Measurements from ENCODE around the gene GTF2E1.
"Not testable (repeated sequence)": the region's sequence is repeated elsewhere in the genome, so short reads cannot be mapped to it uniquely, and the experiment has no call there.

The GTF2E1 gene

DNA sequence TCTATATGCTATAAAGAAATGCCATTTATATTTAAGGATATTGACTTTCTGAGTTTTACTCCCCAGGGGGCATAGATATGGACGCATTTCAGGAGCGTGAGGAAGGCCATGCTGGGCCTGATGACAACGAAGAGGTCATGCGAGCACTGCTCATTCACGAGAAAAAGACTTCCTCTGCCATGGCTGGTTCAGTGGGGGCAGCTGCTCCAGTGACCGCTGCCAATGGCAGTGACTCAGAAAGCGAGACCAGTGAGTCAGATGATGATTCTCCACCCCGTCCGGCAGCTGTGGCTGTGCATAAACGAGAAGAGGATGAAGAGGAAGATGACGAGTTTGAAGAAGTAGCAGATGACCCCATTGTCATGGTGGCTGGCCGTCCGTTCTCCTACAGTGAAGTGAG lies 38.4 kb downstream of the GTF2E1 start:
- Histone ChIP-seq H3K9ac (ENCODE audit: low read depth, low read length) (no peak overlapping the region), H3K27me3 (ENCODE audit: control insufficient read depth, insufficient read depth, low read length) (no peaks in the 10 kb centered on the region), H3K36me3 (ENCODE audit: control insufficient read depth, insufficient read depth, low read length) (peaks cover 8% of the 10 kb centered on the region), H3K4me1 (ENCODE audit: control insufficient read depth, insufficient read depth, low read length) (no peaks in the 10 kb centered on the region), H3K4me3 (ENCODE audit: low read depth, low read length) (no peak overlapping the region), H3K9me3 (ENCODE audit: control insufficient read depth, insufficient read depth, low read length) (no peaks in the 10 kb centered on the region)

DNA sequence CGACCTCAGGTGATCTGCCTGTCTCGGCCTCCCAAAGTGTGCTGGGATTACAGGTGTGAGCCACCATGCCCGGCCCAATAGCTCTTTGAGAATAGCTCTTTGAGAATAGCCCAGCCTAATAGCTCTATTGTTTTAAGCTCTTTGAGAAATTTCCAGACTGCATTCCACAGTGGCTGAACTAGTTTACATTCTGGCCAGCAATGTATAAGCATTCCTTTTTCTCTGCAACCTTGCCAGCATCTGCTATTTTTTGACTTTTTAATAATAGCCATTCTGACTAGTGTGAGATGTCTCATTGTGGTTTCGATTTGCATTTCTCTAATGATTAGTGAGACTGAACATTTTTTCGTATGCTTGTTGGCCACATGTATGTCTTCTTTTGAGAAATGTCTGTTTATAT lies 43.3 kb downstream of the GTF2E1 start:
- H3K36me3 ChIP-seq (ENCODE audit: control insufficient read depth, insufficient read depth, low read length); H3K4me3 ChIP-seq (ENCODE audit: low read depth, low read length): not testable (repeated sequence)

DNA sequence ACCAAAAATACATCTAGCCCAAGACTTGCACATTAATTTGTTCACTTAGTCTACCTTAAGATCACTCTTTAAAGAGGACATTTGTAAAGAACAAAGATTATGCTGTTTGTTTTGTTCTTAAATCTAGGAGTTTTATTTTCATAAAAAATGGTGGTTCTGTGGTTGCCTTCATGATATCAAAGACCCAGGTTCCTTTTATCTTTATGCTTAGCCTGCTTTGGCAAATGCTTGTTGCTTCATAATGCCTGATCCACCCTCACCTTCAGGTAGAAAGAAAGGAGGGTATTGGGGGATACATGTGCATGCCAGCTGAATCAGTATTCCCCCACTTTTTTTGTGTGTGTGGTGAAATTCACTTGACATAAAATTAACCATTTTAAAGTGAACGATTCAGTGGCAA lies 48.5 kb downstream of the GTF2E1 start:
- Histone ChIP-seq H3K9me3 (ENCODE audit: control insufficient read depth, insufficient read depth, low read length) (no peaks in the 10 kb centered on the region), H3K9ac (ENCODE audit: low read depth, low read length) (no peak overlapping the region), H3K4me1 (ENCODE audit: control insufficient read depth, insufficient read depth, low read length) (peaks cover 30% of the 10 kb centered on the region), H3K36me3 (ENCODE audit: control insufficient read depth, insufficient read depth, low read length) (no peaks in the 10 kb centered on the region), H3K27me3 (ENCODE audit: control insufficient read depth, insufficient read depth, low read length) (no peaks in the 10 kb centered on the region), H3K4me3 (ENCODE audit: low read depth, low read length) (no peak overlapping the region)

More for the DNA sequence above, 43.3 kb downstream of the GTF2E1 start:
- H3K9ac ChIP-seq (ENCODE audit: low read depth, low read length); H3K9me3 ChIP-seq (ENCODE audit: control insufficient read depth, insufficient read depth, low read length); H3K27me3 ChIP-seq (ENCODE audit: control insufficient read depth, insufficient read depth, low read length); H3K4me1 ChIP-seq (ENCODE audit: control insufficient read depth, insufficient read depth, low read length): not testable (repeated sequence)

DNA sequence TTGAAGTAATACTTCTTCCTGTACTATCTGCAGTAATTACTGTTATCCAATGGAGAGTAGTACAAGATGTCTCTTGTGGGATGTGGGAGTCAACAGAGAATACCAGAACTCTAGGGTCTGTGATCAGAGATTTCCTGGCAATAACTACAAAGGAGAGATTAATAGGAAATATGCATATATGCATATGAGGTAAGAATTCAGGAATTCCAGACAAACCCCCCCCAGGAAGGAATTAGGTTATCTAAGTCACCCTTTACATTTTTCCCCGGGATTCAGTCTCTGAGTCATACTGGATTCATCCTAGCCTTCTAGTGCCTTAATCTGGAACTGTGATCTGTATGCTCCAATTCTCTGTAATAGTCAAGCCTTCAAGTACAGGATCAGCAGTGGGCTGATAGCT lies 49.4 kb downstream of the GTF2E1 start:
- H3K36me3 ChIP-seq (ENCODE audit: control insufficient read depth, insufficient read depth, low read length), result no peaks in the 10 kb centered on the region
- H3K9me3 ChIP-seq (ENCODE audit: control insufficient read depth, insufficient read depth, low read length), result no peaks in the 10 kb centered on the region
- H3K4me3 ChIP-seq (ENCODE audit: low read depth, low read length), result no peak overlapping the region
- no peaks in the 10 kb centered on the region for H3K27me3 ChIP-seq (ENCODE audit: control insufficient read depth, insufficient read depth, low read length)
- peaks cover 32% of the 10 kb centered on the region for H3K4me1 ChIP-seq (ENCODE audit: control insufficient read depth, insufficient read depth, low read length)
- no peak overlapping the region for H3K9ac ChIP-seq (ENCODE audit: low read depth, low read length)

DNA sequence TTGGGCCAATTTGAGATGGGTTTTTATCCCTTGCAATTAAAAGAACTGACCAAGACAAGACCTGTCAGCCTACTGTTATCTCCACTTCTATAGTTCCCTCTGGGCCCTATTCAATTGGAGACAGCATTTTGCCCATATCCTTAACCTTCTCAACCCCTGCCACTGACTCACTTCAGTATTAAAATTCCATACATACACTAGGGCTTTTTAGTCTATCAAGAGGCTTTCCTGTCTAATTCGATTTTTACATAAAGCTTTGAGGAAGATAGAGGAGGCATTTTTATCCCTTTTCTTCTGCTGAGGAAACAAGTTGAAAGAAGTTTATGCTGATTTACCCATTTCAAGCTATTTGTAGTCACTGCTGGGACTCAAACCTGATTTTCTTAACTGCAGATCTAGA lies 51.1 kb downstream of the GTF2E1 start:
- H3K36me3 ChIP-seq (ENCODE audit: control insufficient read depth, insufficient read depth, low read length), result no peaks in the 10 kb centered on the region
- H3K4me1 ChIP-seq (ENCODE audit: control insufficient read depth, insufficient read depth, low read length), result peaks cover 43% of the 10 kb centered on the region
- no peaks in the 10 kb centered on the region for H3K27me3 ChIP-seq (ENCODE audit: control insufficient read depth, insufficient read depth, low read length)
- H3K9ac ChIP-seq (ENCODE audit: low read depth, low read length), result no peak overlapping the region
- H3K9me3 ChIP-seq (ENCODE audit: control insufficient read depth, insufficient read depth, low read length), result no peaks in the 10 kb centered on the region
- H3K4me3 ChIP-seq (ENCODE audit: low read depth, low read length), result no peak overlapping the region

DNA sequence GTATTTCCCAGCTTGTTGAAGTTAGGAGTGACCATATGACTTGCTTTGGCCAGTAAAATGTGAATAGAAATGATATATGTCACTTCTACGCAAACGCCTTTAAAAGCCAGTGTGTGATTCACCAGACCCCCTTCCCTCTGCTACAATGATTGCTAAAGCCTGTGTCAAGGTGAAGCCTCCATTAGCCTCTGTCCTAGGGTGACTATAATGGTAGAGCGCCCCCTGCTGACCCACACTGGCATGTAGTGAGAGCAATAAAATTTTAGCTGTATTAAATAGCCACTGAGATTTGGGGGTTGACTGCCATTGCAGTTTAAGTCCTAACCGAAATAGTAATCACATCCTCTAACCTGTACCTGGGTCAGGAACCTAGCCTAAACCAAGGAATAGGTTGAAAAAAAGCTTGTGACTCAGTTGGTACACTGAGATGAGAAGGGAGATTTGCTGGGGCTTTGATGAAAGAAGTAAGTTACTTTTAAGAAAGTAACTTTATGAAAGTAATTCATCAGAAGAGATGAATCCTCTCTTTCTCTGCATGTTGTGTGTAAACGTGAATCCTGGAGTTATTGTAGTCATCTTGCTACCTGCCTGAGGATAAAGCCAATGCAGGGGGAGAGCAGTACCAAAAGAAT lies 52.6 kb downstream of the GTF2E1 start:
- Histone ChIP-seq H3K4me1 (ENCODE audit: control insufficient read depth, insufficient read depth, low read length) (peaks cover 43% of the 10 kb centered on the region), H3K4me3 (ENCODE audit: low read depth, low read length) (no peak overlapping the region), H3K9ac (ENCODE audit: low read depth, low read length) (no peak overlapping the region), H3K9me3 (ENCODE audit: control insufficient read depth, insufficient read depth, low read length) (no peaks in the 10 kb centered on the region), H3K27me3 (ENCODE audit: control insufficient read depth, insufficient read depth, low read length) (no peaks in the 10 kb centered on the region), H3K36me3 (ENCODE audit: control insufficient read depth, insufficient read depth, low read length) (no peaks in the 10 kb centered on the region)

DNA sequence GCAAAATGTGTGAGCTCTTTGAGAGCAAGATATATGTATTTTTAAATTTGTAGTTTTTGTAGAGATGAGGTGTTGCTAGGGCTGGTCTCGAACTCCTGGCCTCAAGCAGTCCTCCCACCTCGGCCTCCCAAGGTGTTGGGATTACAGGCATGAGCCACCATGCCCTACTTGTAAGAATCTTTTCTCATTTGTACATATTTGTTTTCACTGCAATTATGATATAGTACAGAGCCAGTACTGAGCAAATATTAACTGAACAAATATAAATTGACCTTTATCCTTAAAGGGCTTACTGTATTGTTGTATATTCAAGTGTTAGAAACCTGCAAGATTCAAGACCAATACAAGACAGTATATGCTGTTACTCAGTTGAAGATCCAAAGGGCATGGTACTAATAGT lies 53.4 kb downstream of the GTF2E1 start:
- Histone ChIP-seq H3K4me3 (ENCODE audit: low read depth, low read length) (no peak overlapping the region), H3K4me1 (ENCODE audit: control insufficient read depth, insufficient read depth, low read length) (peaks cover 37% of the 10 kb centered on the region), H3K27me3 (ENCODE audit: control insufficient read depth, insufficient read depth, low read length) (no peaks in the 10 kb centered on the region), H3K9ac (ENCODE audit: low read depth, low read length) (no peak overlapping the region), H3K36me3 (ENCODE audit: control insufficient read depth, insufficient read depth, low read length) (no peaks in the 10 kb centered on the region), H3K9me3 (ENCODE audit: control insufficient read depth, insufficient read depth, low read length) (no peaks in the 10 kb centered on the region)

DNA sequence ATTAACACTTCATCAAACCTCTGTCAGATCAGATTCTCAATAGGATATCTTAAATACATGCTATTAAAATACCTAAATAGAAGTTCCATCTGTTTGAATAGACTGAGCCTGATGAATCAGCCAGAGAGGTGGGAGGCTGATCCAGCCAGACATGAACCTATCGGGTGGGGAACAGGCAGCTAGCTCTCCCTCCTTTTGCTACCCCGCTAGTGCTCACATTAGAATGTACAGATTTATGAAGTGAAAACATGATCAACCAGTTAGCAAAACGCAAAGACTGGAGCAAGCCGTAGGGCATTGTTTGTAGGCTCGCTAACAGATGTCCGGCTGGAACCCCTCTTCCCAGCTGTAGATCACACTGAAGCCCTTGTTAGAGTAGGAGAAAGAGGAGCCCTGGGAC lies 54.4 kb downstream of the GTF2E1 start:
- H3K9ac ChIP-seq (ENCODE audit: low read depth, low read length), result no peak overlapping the region
- H3K9me3 ChIP-seq (ENCODE audit: control insufficient read depth, insufficient read depth, low read length), result no peaks in the 10 kb centered on the region
- no peak overlapping the region for H3K4me3 ChIP-seq (ENCODE audit: low read depth, low read length)
- peaks cover 34% of the 10 kb centered on the region for H3K4me1 ChIP-seq (ENCODE audit: control insufficient read depth, insufficient read depth, low read length)
- H3K27me3 ChIP-seq (ENCODE audit: control insufficient read depth, insufficient read depth, low read length), result no peaks in the 10 kb centered on the region
- no peaks in the 10 kb centered on the region for H3K36me3 ChIP-seq (ENCODE audit: control insufficient read depth, insufficient read depth, low read length)

DNA sequence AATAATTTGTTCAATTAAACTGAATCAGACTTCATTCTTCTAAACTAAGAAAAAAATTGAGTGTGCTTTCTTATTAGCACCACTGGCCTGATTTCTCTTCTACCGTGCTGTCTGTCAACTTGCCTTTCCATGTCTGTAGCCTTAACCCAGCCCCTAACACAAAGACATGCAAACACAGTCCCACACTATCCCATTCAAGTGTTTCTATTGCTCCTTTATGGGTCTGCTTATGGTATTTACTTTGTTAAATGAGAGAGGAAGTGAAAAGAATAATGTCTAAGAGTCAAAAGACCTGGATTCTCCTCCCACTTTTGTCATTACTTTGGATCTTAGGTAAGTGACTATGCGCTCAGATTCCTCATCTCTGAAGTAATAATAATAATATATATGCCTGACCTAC lies 55.3 kb downstream of the GTF2E1 start:
- H3K9ac ChIP-seq (ENCODE audit: low read depth, low read length), result no peak overlapping the region
- no peaks in the 10 kb centered on the region for H3K27me3 ChIP-seq (ENCODE audit: control insufficient read depth, insufficient read depth, low read length)
- no peaks in the 10 kb centered on the region for H3K36me3 ChIP-seq (ENCODE audit: control insufficient read depth, insufficient read depth, low read length)
- H3K9me3 ChIP-seq (ENCODE audit: control insufficient read depth, insufficient read depth, low read length), result no peaks in the 10 kb centered on the region
- H3K4me3 ChIP-seq (ENCODE audit: low read depth, low read length), result no peak overlapping the region
- peaks cover 27% of the 10 kb centered on the region for H3K4me1 ChIP-seq (ENCODE audit: control insufficient read depth, insufficient read depth, low read length)

DNA sequence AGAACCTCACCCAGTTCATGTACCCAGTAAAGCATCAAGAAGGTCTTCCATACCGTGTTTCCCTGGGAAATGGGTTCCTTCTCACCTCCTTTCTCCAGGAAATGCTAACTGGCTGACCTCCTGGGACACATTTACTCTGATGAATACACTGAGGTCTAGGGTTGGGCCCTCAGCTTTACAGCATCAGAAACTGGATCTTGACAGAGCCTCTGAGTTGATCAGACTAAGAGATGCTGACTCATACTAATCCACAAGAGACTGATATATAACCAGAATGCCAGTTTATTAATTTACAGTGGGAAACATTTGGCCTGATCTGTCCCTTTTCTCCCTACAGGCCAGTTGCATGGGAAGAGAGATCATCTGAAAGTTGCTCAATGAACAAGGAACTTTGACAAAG lies 55.8 kb downstream of the GTF2E1 start:
- no peaks in the 10 kb centered on the region for H3K27me3 ChIP-seq (ENCODE audit: control insufficient read depth, insufficient read depth, low read length)
- H3K9me3 ChIP-seq (ENCODE audit: control insufficient read depth, insufficient read depth, low read length), result no peaks in the 10 kb centered on the region
- no peaks in the 10 kb centered on the region for H3K36me3 ChIP-seq (ENCODE audit: control insufficient read depth, insufficient read depth, low read length)
- peaks cover 23% of the 10 kb centered on the region for H3K4me1 ChIP-seq (ENCODE audit: control insufficient read depth, insufficient read depth, low read length)
- no peak overlapping the region for H3K9ac ChIP-seq (ENCODE audit: low read depth, low read length)
- no peak overlapping the region for H3K4me3 ChIP-seq (ENCODE audit: low read depth, low read length)

DNA sequence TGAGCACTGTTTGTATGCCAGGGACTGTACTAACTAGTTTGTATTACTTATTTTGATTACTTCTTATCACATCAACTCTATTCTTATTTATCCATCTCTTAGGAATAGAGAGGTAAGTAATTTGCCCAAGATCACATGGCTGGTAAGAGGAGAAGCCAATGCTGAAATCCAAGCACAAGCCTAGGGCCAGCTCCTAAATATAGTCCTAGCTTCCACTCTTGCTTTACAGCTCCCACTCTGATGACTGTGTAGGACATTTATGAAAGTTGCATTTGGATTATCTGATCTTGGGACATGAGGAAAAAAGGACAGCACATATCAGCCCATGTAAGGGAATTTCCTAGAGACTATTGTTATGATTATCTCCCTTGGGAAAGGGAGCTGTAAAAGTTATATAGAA lies 58.1 kb downstream of the GTF2E1 start:
- peaks cover 13% of the 10 kb centered on the region for H3K4me1 ChIP-seq (ENCODE audit: control insufficient read depth, insufficient read depth, low read length)
- no peaks in the 10 kb centered on the region for H3K27me3 ChIP-seq (ENCODE audit: control insufficient read depth, insufficient read depth, low read length)
- H3K36me3 ChIP-seq (ENCODE audit: control insufficient read depth, insufficient read depth, low read length), result no peaks in the 10 kb centered on the region
- no peak overlapping the region for H3K9ac ChIP-seq (ENCODE audit: low read depth, low read length)
- H3K9me3 ChIP-seq (ENCODE audit: control insufficient read depth, insufficient read depth, low read length), result no peaks in the 10 kb centered on the region
- no peak overlapping the region for H3K4me3 ChIP-seq (ENCODE audit: low read depth, low read length)

DNA sequence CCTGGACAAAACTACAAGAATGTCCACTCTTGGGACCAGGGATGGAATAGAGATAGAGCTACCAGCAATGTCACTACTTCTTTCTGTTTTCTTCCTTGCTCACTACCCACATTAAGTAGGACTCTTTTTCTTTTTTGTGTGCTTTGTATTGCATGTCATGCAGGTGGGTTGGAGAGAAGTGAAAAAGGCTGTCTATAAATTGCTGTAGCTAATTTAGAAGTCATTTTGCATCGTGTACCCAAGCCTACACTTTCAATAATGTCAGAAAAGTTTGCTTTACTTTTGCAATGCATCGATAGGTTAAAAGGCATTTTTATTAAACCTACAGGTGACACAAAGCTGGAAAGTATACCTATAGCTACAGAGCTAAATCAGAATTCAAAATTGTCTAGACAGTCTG lies 58.9 kb downstream of the GTF2E1 start:
- Histone ChIP-seq H3K4me1 (ENCODE audit: control insufficient read depth, insufficient read depth, low read length) (peaks cover 13% of the 10 kb centered on the region), H3K9ac (ENCODE audit: low read depth, low read length) (no peak overlapping the region), H3K27me3 (ENCODE audit: control insufficient read depth, insufficient read depth, low read length) (no peaks in the 10 kb centered on the region), H3K9me3 (ENCODE audit: control insufficient read depth, insufficient read depth, low read length) (no peaks in the 10 kb centered on the region), H3K4me3 (ENCODE audit: low read depth, low read length) (no peak overlapping the region), H3K36me3 (ENCODE audit: control insufficient read depth, insufficient read depth, low read length) (no peaks in the 10 kb centered on the region)

Data from iPS-15b (cell line).